Parathyroid adenoma (tissue), 2 donors: ENCODE data around the gene CHST8.

Experiments
- H2AFZ ChIP-seq: fragments of 300-600 bp; sonication (generic); one replicate; pipeline ENCODE4 v1.7.0; 2017; ENCODE audit warnings: antibody characterized with exemption, mild to moderate bottlenecking
- H3K27ac ChIP-seq: fragments of 300-600 bp; sonication (generic); one replicate; pipeline ENCODE4 v1.7.0; 2017
- H3K27me3 ChIP-seq: fragments of 300-600 bp; sonication (generic); one replicate; pipeline ENCODE4 v1.7.0; 2017; ENCODE audit warnings: low read length; ENCODE audit not compliant: control insufficient read depth, insufficient read depth
- H3K36me3 ChIP-seq: fragments of 300-600 bp; sonication (generic); one replicate; pipeline ENCODE4 v1.7.0; 2017; ENCODE audit warnings: low read length; ENCODE audit not compliant: control insufficient read depth, insufficient read depth
- H3K4me1 ChIP-seq: fragments of 300-600 bp; sonication (generic); one replicate; pipeline ENCODE4 v1.7.0; 2017; ENCODE audit warnings: control low read depth
- H3K4me2 ChIP-seq: fragments of 300-600 bp; sonication (generic); one replicate; pipeline ENCODE4 v1.7.0; 2017; ENCODE audit warnings: low read length
- H3K4me3 ChIP-seq: fragments of 300-600 bp; sonication (generic); one replicate; pipeline ENCODE4 v1.7.0; 2017; ENCODE audit warnings: low read depth, low read length
- H3K79me2 ChIP-seq: fragments of 300-600 bp; sonication (generic); one replicate; pipeline ENCODE4 v1.7.0; 2017; ENCODE audit warnings: control low read depth
- H3K9ac ChIP-seq: fragments of 300-600 bp; sonication (generic); one replicate; pipeline ENCODE4 v1.7.0; 2017; ENCODE audit warnings: mild to moderate bottlenecking
- H3K9me3 ChIP-seq: fragments of 300-600 bp; sonication (generic); one replicate; pipeline ENCODE4 v1.7.0; 2017; ENCODE audit warnings: low read length; ENCODE audit not compliant: control insufficient read depth
- CTCF ChIP-seq: fragments of 300-600 bp; sonication (generic); IDR thresholded peaks from one replicate; pipeline ENCODE4 v1.7.0; 2017; ENCODE audit warnings: antibody characterized with exemption, mild to moderate bottlenecking
- donor health status: primary hyperparathyroidism.

CHST8 gene

GRCh38 chr19:33683881-33684537, 62.3 kb downstream of the CHST8 start:
- no peak for TF ChIP-seq CTCF
- H3K79me2 ChIP-seq = no peaks in the 10 kb centered on the region
- H3K4me3 ChIP-seq = no peak overlapping the region
- H2AFZ ChIP-seq = peak overlapping the region; percentile 67
- H3K36me3 ChIP-seq = no peaks in the 10 kb centered on the region
- no peaks in the 10 kb centered on the region for H3K27me3 ChIP-seq
- H3K4me1 ChIP-seq = peaks cover 4% of the 10 kb centered on the region
- no peak overlapping the region for H3K9ac ChIP-seq
- no peak overlapping the region for H3K27ac ChIP-seq
- no peaks in the 10 kb centered on the region for H3K9me3 ChIP-seq
- H3K4me2 ChIP-seq = peak overlapping the region; percentile 22

GRCh38 chr19:33684538-33685232, 62.9 kb downstream of the CHST8 start:
- Histone ChIP-seq H3K9me3 (no peaks in the 10 kb centered on the region), H3K27ac (no peak overlapping the region), H3K36me3 (no peaks in the 10 kb centered on the region), H2AFZ (peak overlapping the region; percentile 67), H3K9ac (no peak overlapping the region), H3K27me3 (no peaks in the 10 kb centered on the region), H3K4me1 (peaks cover 4% of the 10 kb centered on the region), H3K79me2 (no peaks in the 10 kb centered on the region), H3K4me2 (peak overlapping the region; percentile 22), H3K4me3 (no peak overlapping the region)
- TF ChIP-seq CTCF = no peak

- Histone ChIP-seq H3K79me2 (no peaks in the 10 kb centered on the region), H3K4me2 (no peak overlapping the region), H3K4me3 (no peak overlapping the region), H3K36me3 (no peaks in the 10 kb centered on the region), H2AFZ (no peak overlapping the region), H3K27ac (no peak overlapping the region), H3K9ac (no peak overlapping the region), H3K27me3 (no peaks in the 10 kb centered on the region), H3K9me3 (no peaks in the 10 kb centered on the region), H3K4me1 (peaks cover 4% of the 10 kb centered on the region)
- TF ChIP-seq CTCF = no peak
Observed at GRCh38 chr19:33685541-33685940, 63.8 kb downstream of the CHST8 start.

GRCh38 chr19:33686262-33686661, 64.5 kb downstream of the CHST8 start:
- Histone ChIP-seq H3K4me3 (no peak overlapping the region), H3K9me3 (no peaks in the 10 kb centered on the region), H3K27ac (no peak overlapping the region), H3K9ac (no peak overlapping the region), H3K4me2 (no peak overlapping the region), H3K27me3 (no peaks in the 10 kb centered on the region), H2AFZ (no peak overlapping the region), H3K79me2 (no peaks in the 10 kb centered on the region), H3K36me3 (no peaks in the 10 kb centered on the region), H3K4me1 (peaks cover 4% of the 10 kb centered on the region)
- TF ChIP-seq CTCF = no peak
